MM.1S (cell line): ENCODE measurements around the gene MTHFD1L.

Experiments
- DNase-seq: peaks from one replicate; pipeline ENCODE4 v3.0.0-alpha.2; 2015
- H2AFZ ChIP-seq: fragments of 300-600 bp; sonication (generic); 2 replicates; pipeline ENCODE4 v1.6.0; 2016; ENCODE audit warnings: antibody characterized with exemption, low read length
- H3F3A ChIP-seq: fragments of 300-600 bp; sonication (generic); 2 replicates; pipeline ENCODE4 v1.6.1; 2016; ENCODE audit warnings: mild to moderate bottlenecking, antibody characterized with exemption, low read length, moderate library complexity, mixed read lengths; ENCODE audit not compliant: insufficient read depth
- H3K27ac ChIP-seq: fragments of 300-600 bp; sonication (generic); 2 replicates; pipeline ENCODE4 v1.5.1; 2016; ENCODE audit warnings: mild to moderate bottlenecking, low read length
- H3K27me3 ChIP-seq: fragments of 300-600 bp; sonication (generic); replicated peaks from 2 replicates; pipeline ENCODE4 v1.6.0; 2016; ENCODE audit warnings: low read length; ENCODE audit not compliant: insufficient read depth
- H3K36me3 ChIP-seq: fragments of 300-600 bp; sonication (generic); replicated peaks from 2 replicates; pipeline ENCODE4 v1.6.1; 2016; ENCODE audit warnings: mild to moderate bottlenecking, low read length, mixed read lengths; ENCODE audit not compliant: insufficient read depth
- H3K4me1 ChIP-seq: fragments of 300-600 bp; sonication (generic); 2 replicates; pipeline ENCODE4 v1.6.1; 2016; ENCODE audit warnings: low read length, mixed read lengths
- H3K4me2 ChIP-seq: fragments of 300-600 bp; sonication (generic); 2 replicates; pipeline ENCODE4 v1.6.0; 2016; ENCODE audit warnings: low read depth, low read length
- H3K4me3 ChIP-seq: fragments of 300-600 bp; sonication (generic); 2 replicates; pipeline ENCODE4 v1.5.1; 2016; ENCODE audit warnings: low read length, mixed read lengths
- H3K79me2 ChIP-seq: fragments of 300-600 bp; sonication (generic); 2 replicates; pipeline ENCODE4 v1.6.1; 2016; ENCODE audit warnings: mixed run types, low read length, mixed read lengths
- H3K9ac ChIP-seq: fragments of 300-600 bp; sonication (generic); 2 replicates; pipeline ENCODE4 v1.6.1; 2016; ENCODE audit warnings: low read length, mixed read lengths
- H3K9me2 ChIP-seq: fragments of 300-600 bp; sonication (generic); replicated peaks from 2 replicates; pipeline ENCODE4 v1.6.1; 2016; ENCODE audit warnings: mild to moderate bottlenecking, low read length, mixed read lengths; ENCODE audit not compliant: insufficient read depth
- H3K9me3 ChIP-seq: fragments of 300-600 bp; sonication (generic); replicated peaks from 2 replicates; pipeline ENCODE4 v1.6.1; 2016; ENCODE audit warnings: mild to moderate bottlenecking, low read length, mixed read lengths; ENCODE audit not compliant: insufficient read depth
- H4K20me1 ChIP-seq: fragments of 300-600 bp; sonication (generic); 2 replicates; pipeline ENCODE4 v1.6.1; 2016; ENCODE audit warnings: mild to moderate bottlenecking, low read length, moderate library complexity, mixed read lengths; ENCODE audit not compliant: insufficient read depth
- EZH2 ChIP-seq: fragments of 300-600 bp; sonication (generic); optimal IDR thresholded peaks from 2 replicates; pipeline ENCODE3; 2017; ENCODE audit warnings: low read depth, mild to moderate bottlenecking, antibody characterized with exemption, low read length, mixed read lengths
- EZH2phosphoT487 ChIP-seq: fragments of 300-600 bp; sonication (generic); IDR thresholded peaks from 2 replicates; pipeline ENCODE4 v1.6.1; 2018; ENCODE audit warnings: antibody characterized with exemption, low read length
- TF ChIP-seq, protein P1 (sequence below): fragments of 300-600 bp; sonication (generic); IDR thresholded peaks from 2 replicates; pipeline ENCODE4 v1.5.1; 2016; ENCODE audit warnings: antibody characterized with exemption, low read length, mixed read lengths

Gene MTHFD1L

DNA sequence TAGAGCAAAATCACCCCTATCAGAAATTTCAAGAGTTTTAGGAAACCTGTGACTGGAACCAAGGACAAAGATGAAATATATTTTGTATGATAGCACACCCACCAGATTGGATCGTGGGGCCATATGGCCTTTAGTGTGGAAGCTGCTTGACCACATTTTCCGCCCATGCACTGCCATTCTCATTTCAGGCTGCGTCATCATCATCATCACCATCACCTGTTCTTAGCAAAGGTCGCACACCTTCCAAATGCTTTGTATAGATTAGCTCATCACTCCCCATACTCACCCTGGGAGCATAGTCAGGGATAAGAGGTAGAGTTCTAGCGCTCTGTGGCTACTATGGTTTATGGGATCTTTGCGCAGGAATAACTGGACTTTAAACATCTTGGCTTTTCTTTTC lies 185.7 kb downstream of the MTHFD1L start:
- no peak overlapping the region for H3K9ac ChIP-seq
- no peaks in the 10 kb centered on the region for H4K20me1 ChIP-seq
- H3K4me3 ChIP-seq, result no peak overlapping the region
- no peak for TF ChIP-seq EZH2phosphoT487
- TF ChIP-seq, protein P1, sequence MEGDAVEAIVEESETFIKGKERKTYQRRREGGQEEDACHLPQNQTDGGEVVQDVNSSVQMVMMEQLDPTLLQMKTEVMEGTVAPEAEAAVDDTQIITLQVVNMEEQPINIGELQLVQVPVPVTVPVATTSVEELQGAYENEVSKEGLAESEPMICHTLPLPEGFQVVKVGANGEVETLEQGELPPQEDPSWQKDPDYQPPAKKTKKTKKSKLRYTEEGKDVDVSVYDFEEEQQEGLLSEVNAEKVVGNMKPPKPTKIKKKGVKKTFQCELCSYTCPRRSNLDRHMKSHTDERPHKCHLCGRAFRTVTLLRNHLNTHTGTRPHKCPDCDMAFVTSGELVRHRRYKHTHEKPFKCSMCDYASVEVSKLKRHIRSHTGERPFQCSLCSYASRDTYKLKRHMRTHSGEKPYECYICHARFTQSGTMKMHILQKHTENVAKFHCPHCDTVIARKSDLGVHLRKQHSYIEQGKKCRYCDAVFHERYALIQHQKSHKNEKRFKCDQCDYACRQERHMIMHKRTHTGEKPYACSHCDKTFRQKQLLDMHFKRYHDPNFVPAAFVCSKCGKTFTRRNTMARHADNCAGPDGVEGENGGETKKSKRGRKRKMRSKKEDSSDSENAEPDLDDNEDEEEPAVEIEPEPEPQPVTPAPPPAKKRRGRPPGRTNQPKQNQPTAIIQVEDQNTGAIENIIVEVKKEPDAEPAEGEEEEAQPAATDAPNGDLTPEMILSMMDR, result no peak
- no peak for TF ChIP-seq EZH2
- no peak overlapping the region for H2AFZ ChIP-seq
- H3K79me2 ChIP-seq, result no peaks in the 10 kb centered on the region
- no peaks in the 10 kb centered on the region for H3K27me3 ChIP-seq
- no peaks in the 10 kb centered on the region for H3K9me2 ChIP-seq
- H3K9me3 ChIP-seq, result no peaks in the 10 kb centered on the region
- no peaks in the 10 kb centered on the region for H3F3A ChIP-seq
- H3K36me3 ChIP-seq, result no peaks in the 10 kb centered on the region
- no peak for DNase-seq
- no peak overlapping the region for H3K4me2 ChIP-seq
- H3K27ac ChIP-seq, result no peak overlapping the region
- H3K4me1 ChIP-seq, result no peaks in the 10 kb centered on the region

DNA sequence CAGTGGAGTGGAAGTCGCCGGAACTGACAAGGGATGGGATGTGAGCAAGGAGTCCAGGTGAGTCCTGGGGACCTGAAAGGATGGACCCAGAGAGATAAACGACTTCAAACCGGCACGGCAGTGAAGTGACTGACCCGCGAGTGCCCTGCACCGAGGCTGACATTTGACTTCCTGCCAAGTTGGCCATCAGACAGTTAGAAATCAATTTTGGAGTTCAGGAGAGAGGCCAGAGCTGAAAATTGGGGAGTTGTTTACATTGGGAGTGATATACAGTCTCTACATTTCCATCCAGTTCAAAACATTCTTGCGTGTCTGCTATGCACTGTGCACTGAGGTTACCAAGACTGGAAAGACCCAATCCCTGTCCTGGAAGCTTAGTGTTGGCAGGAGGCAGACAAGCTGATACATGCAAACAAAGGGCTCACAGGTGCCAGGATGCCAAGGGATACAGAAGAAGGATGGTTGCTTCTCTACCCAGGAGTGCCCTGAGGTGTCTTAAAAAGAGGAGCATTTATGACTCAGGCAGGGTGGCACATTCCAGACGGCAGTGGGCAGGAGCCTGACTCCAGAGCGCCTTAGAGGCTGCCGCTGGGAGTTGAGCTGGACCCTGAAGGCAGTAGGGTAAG lies 186.6 kb downstream of the MTHFD1L start:
- no peaks in the 10 kb centered on the region for H3F3A ChIP-seq
- H3K4me1 ChIP-seq, result no peaks in the 10 kb centered on the region
- H3K27me3 ChIP-seq, result no peaks in the 10 kb centered on the region
- H3K9me2 ChIP-seq, result no peaks in the 10 kb centered on the region
- no peaks in the 10 kb centered on the region for H3K79me2 ChIP-seq
- no peak overlapping the region for H3K4me3 ChIP-seq
- no peak overlapping the region for H3K4me2 ChIP-seq
- no peak overlapping the region for H2AFZ ChIP-seq
- H4K20me1 ChIP-seq, result no peaks in the 10 kb centered on the region
- no peak overlapping the region for H3K9ac ChIP-seq
- DNase-seq, result no peak
- TF ChIP-seq EZH2, result no peak
- no peak for TF ChIP-seq EZH2phosphoT487
- TF ChIP-seq, protein P1, result no peak
- no peaks in the 10 kb centered on the region for H3K9me3 ChIP-seq
- no peaks in the 10 kb centered on the region for H3K36me3 ChIP-seq
- no peak overlapping the region for H3K27ac ChIP-seq

DNA sequence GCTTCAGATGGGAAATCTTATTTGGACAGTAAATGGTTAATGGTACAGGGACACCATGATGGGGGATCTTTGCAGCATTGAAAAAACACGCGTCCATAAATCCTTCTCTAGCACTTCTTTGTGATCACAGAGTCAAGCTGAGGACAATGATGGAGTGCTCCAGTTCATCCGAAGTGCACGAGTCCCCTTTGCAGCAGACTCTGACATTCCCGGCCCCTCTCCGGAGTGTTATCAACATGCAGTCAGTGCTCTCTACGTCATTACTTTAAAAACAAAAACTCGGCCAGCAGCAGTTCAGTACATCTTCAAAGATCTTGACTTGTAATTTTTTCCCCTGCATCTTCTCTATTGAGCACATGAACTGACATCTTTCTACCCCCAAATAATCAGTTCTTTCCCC lies 188.8 kb downstream of the MTHFD1L start:
- no peaks in the 10 kb centered on the region for H4K20me1 ChIP-seq
- no peaks in the 10 kb centered on the region for H3K79me2 ChIP-seq

More for the DNA sequence above, 188.8 kb downstream of the MTHFD1L start:
- Histone ChIP-seq H3K4me1 (no peaks in the 10 kb centered on the region), H3K4me2 (no peak overlapping the region), H2AFZ (no peak overlapping the region), H3F3A (no peaks in the 10 kb centered on the region), H3K36me3 (no peaks in the 10 kb centered on the region), H3K9ac (no peak overlapping the region), H3K4me3 (no peak overlapping the region), H3K9me3 (no peaks in the 10 kb centered on the region), H3K27me3 (no peaks in the 10 kb centered on the region), H3K27ac (no peak overlapping the region), H3K9me2 (no peaks in the 10 kb centered on the region)
- no peak for TF ChIP-seq EZH2
- TF ChIP-seq, protein P1, result no peak
- TF ChIP-seq EZH2phosphoT487, result no peak
- no peak for DNase-seq
